H1 (cell line): ENCODE measurements around the gene TIFAB. TPM values are rescaled to one million over a fixed set of nuclear protein-coding genes. Genes with fewer than 3 reads are reported as not detected.

ENCODE experiments used
- ATF2 ChIP-seq: IDR thresholded peaks from 2 replicates; pipeline ENCODE4 v1.6.1; 2012; ENCODE audit warnings: low read length, inconsistent platforms
- CHD7 ChIP-seq: fragments of 300-600 bp; sonication (generic); IDR thresholded peaks from 2 replicates; pipeline ENCODE4 v1.7.1; 2012; ENCODE audit warnings: low read length, moderate library complexity, mild to moderate bottlenecking, inconsistent platforms; ENCODE audit not compliant: insufficient replicate concordance
- EZH2 ChIP-seq: fragments of 200-600 bp; sonication (generic); IDR thresholded peaks from 2 replicates; pipeline ENCODE4 v1.7.1; 2012; ENCODE audit warnings: low read depth, mild to moderate bottlenecking, moderate library complexity, low read length, inconsistent platforms; ENCODE audit not compliant: severe bottlenecking
- POLR2AphosphoS5 ChIP-seq: IDR thresholded peaks from 2 replicates; pipeline ENCODE4 v1.6.1; 2011; ENCODE audit warnings: low read depth, low read length
- SAP30 ChIP-seq: fragments of 300-600 bp; sonication (generic); IDR thresholded peaks from 2 replicates; pipeline ENCODE4 v1.7.1; 2012; ENCODE audit warnings: low read length, moderate library complexity, mild to moderate bottlenecking, inconsistent platforms; ENCODE audit not compliant: insufficient read depth, insufficient replicate concordance
- SIRT6 ChIP-seq: IDR thresholded peaks from one replicate; pipeline ENCODE4 v1.7.1; 2012; ENCODE audit warnings: low read length, inconsistent platforms
- TAF1 ChIP-seq: IDR thresholded peaks from 2 replicates; pipeline ENCODE4 v1.6.1; 2011; ENCODE audit warnings: mild to moderate bottlenecking, low read depth, low read length
- TEAD4 ChIP-seq: IDR thresholded peaks from 2 replicates; pipeline ENCODE4 v1.6.1; 2012; ENCODE audit warnings: low read depth, low read length, inconsistent platforms, mixed read lengths
- polyA plus RNA-seq, 7 experiments: library from polyadenylated mRNA; depleted of rRNA in 3 of 7; stranded (reverse) in 5 of 7; unstranded in 2 of 7; fragments of >200 nt in 5 of 7; fragments of 200-250 nt in 2 of 7; gene quantifications; 1 replicate in 5 of 7; 2 replicates in 1 of 7; 4 replicates in 1 of 7; pipeline versions ENCODE4 v1.2.1 to v1.2.3, GENCODE V29; 2011 to 2013; ENCODE audit warnings: missing spikeins in 2 of 7, mixed read lengths in 2 of 7
- total RNA-seq: library from RNA; stranded (reverse); fragmentation: NEBNext Ultra II Directional; extraction: Animal tissue kit (Norgen Biotek cat#: 25700); gene quantifications from 2 replicates; pipeline ENCODE4 v1.2.1, GENCODE V29; 2021

Gene TIFAB
- total and polyA plus RNA-seq, 2 of the 8 experiments (the other 6 are each of a cell fraction or from before 2014, with no cell fraction given), result not detected

- TF ChIP-seq ATF2 (no peak), SAP30 (no peak), SIRT6 (no peak), POLR2AphosphoS5 (no peak), TAF1 (no peak), EZH2 (no peak), TEAD4 (no peak), CHD7 (no peak)
Observed at GRCh38 chr5:135443161-135443960, 8.8 kb downstream of the TIFAB start (continued).
